Fibroblast of the aortic adventitia (primary cell): ENCODE data around the gene FSTL4. TPM values are rescaled to one million over a fixed set of nuclear protein-coding genes. Genes with fewer than 3 reads are reported as not detected.
"Not testable (repeated sequence)": the region's sequence is repeated elsewhere in the genome, so short reads cannot be mapped to it uniquely, and the experiment has no call there.

Experiments used
- DNase-seq: peaks from one replicate; pipeline ENCODE4 v3.0.0-alpha.2; 2010; ENCODE audit warnings: low read depth
- H3K4me3 ChIP-seq: 2 replicates; pipeline ENCODE4 v1.5.1; 2011; ENCODE audit warnings: low read depth, mild to moderate bottlenecking, control low read depth, low read length, moderate library complexity
- CTCF ChIP-seq: IDR thresholded peaks from 2 replicates; pipeline ENCODE4 v1.5.1; 2011; ENCODE audit warnings: mild to moderate bottlenecking, low read length, control low read depth, inconsistent platforms; ENCODE audit not compliant: insufficient read depth
- total RNA-seq: library from RNA; depleted of rRNA; stranded (reverse); fragments of >200 nt; gene quantifications from 2 replicates; pipeline ENCODE4 v1.2.3, GENCODE V29; 2012; ENCODE audit warnings: low replicate concordance

The FSTL4 gene
- total RNA-seq, 1 donor, result not detected

- DNase-seq, result no peak
- no peak for TF ChIP-seq CTCF
- no peak overlapping the region for H3K4me3 ChIP-seq
Observed at GRCh38 chr5:133453084-133453780, 159.1 kb downstream of the FSTL4 start.

GRCh38 chr5:133451926-133452325, 160.4 kb downstream of the FSTL4 start:
- no peak for TF ChIP-seq CTCF
- no peak for DNase-seq

GRCh38 chr5:133450286-133450685, 162.1 kb downstream of the FSTL4 start:
- no peak for TF ChIP-seq CTCF
- DNase-seq, result no peak
- H3K4me3 ChIP-seq, result no peak overlapping the region

More at GRCh38 chr5:133451926-133452325, 160.4 kb downstream of the FSTL4 start:
- no peak overlapping the region for H3K4me3 ChIP-seq

- DNase-seq, result no peak
- H3K4me3 ChIP-seq, result no peak overlapping the region
- no peak for TF ChIP-seq CTCF
Observed at GRCh38 chr5:133449181-133449580, 163.2 kb downstream of the FSTL4 start.

GRCh38 chr5:133446440-133446839, 165.9 kb downstream of the FSTL4 start:
- TF ChIP-seq CTCF, result no peak
- DNase-seq, result no peak
- H3K4me3 ChIP-seq, result no peak overlapping the region

GRCh38 chr5:133445744-133446143, 166.6 kb downstream of the FSTL4 start:
- no peak for DNase-seq
- H3K4me3 ChIP-seq, result no peak overlapping the region
- no peak for TF ChIP-seq CTCF

GRCh38 chr5:133445204-133445603, 167.1 kb downstream of the FSTL4 start:
- not testable (repeated sequence) for H3K4me3 ChIP-seq, DNase-seq
